ENCODE measurements around the gene FAM217B. TPM values are rescaled to one million over a fixed set of nuclear protein-coding genes. Genes with fewer than 3 reads are reported as not detected.

The FAM217B gene
- total and polyA plus RNA-seq, 2 donors (not counting 3 experiments of a cell fraction or from before 2014, with no cell fraction given): 2.7 to 8.2 TPM

DNA sequence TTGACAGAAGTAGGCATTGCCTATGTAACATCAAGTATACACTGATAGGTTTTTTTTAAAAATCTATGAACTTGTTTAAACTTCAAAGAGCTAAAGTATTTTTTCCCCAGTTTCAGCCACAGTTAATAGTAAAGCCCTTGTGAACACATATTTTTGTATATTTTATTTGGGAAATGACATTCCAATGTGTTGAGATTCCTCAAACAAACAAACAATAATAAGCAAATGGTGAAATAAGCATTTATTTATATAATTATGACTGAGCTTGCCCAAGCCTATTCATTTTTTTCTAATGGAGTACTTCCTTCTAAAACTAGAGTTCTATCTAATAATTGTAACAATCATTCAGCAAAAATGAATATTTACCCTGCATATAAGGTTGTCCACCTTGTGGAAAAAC, 19.2 kb upstream of the FAM217B start:
- TF ChIP-seq, protein P1, sequence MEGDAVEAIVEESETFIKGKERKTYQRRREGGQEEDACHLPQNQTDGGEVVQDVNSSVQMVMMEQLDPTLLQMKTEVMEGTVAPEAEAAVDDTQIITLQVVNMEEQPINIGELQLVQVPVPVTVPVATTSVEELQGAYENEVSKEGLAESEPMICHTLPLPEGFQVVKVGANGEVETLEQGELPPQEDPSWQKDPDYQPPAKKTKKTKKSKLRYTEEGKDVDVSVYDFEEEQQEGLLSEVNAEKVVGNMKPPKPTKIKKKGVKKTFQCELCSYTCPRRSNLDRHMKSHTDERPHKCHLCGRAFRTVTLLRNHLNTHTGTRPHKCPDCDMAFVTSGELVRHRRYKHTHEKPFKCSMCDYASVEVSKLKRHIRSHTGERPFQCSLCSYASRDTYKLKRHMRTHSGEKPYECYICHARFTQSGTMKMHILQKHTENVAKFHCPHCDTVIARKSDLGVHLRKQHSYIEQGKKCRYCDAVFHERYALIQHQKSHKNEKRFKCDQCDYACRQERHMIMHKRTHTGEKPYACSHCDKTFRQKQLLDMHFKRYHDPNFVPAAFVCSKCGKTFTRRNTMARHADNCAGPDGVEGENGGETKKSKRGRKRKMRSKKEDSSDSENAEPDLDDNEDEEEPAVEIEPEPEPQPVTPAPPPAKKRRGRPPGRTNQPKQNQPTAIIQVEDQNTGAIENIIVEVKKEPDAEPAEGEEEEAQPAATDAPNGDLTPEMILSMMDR (IDR thresholded peaks at IDR 0.05; ENCODE audit: extremely low read depth in 1 of 2, insufficient read depth in 1 of 2, low read depth in 1 of 2, low read length in 2 of 2): no peak
- no peak for TF ChIP-seq POLR2AphosphoS5 (IDR thresholded peaks at IDR 0.05; ENCODE audit: insufficient read depth, low read depth, low read length)
- TF ChIP-seq EZH2 (IDR thresholded peaks at IDR 0.05; ENCODE audit: borderline replicate concordance, low read depth, low read length, severe bottlenecking): no peak
- TF ChIP-seq MYC (IDR thresholded peaks at IDR 0.05; ENCODE audit: low read depth, low read length): no peak
- TF ChIP-seq GATA2 (IDR thresholded peaks at IDR 0.05; ENCODE audit: insufficient read depth, insufficient read length, low read depth, low read length): no peak
- no peak for TF ChIP-seq POLR2A (IDR thresholded peaks at IDR 0.05; ENCODE audit: low read depth, low read length)
- no peak for TF ChIP-seq JUN (IDR thresholded peaks at IDR 0.05; ENCODE audit: borderline replicate concordance, insufficient read depth, insufficient read length, low read depth)
- TF ChIP-seq, protein P2, sequence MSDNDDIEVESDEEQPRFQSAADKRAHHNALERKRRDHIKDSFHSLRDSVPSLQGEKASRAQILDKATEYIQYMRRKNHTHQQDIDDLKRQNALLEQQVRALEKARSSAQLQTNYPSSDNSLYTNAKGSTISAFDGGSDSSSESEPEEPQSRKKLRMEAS (IDR thresholded peaks at IDR 0.05; ENCODE audit: insufficient read depth, insufficient read length): no peak
- Histone ChIP-seq H3K27ac (ENCODE audit: insufficient read depth, low read depth, low read length) (no peak overlapping the region), H3K79me2 (ENCODE audit: control insufficient read depth, insufficient read depth, low read length) (no peaks in the 10 kb centered on the region), H3K4me1 (ENCODE audit: control insufficient read depth, extremely low read depth, insufficient read depth, low read length) (no peaks in the 10 kb centered on the region), H2AFZ (ENCODE audit: low read depth, low read length) (no peak overlapping the region), H3K27me3 (ENCODE audit: control insufficient read depth in 2 of 2, insufficient read depth in 2 of 2, low read length in 2 of 2) (peaks cover 0 to 3% of the 10 kb centered on the region in 2 experiments), H3K9ac (replicated peaks; ENCODE audit: extremely low read depth, insufficient read depth, low read length) (no peak overlapping the region), H3K36me3 (ENCODE audit: control insufficient read depth in 2 of 2, extremely low read depth in 1 of 2, insufficient read depth in 2 of 2, low read length in 2 of 2) (no peaks in the 10 kb centered on the region), H3K4me2 (ENCODE audit: insufficient read depth, low read length) (no peak overlapping the region), H4K20me1 (replicated peaks; ENCODE audit: control insufficient read depth, extremely low read depth, insufficient read depth, low read length) (no peaks in the 10 kb centered on the region), H3K4me3 (replicated peaks in 1 of 3; ENCODE audit: insufficient read depth in 1 of 3, low read depth in 1 of 3, low read length in 3 of 3) (no peak overlapping the region), H3K9me3 (replicated peaks; ENCODE audit: control insufficient read depth, insufficient read depth, low read length) (no peaks in the 10 kb centered on the region), H3K9me1 (replicated peaks; ENCODE audit: control insufficient read depth, extremely low read depth, insufficient read depth, low read length) (no peaks in the 10 kb centered on the region)
- FAIRE-seq (no peak), DNase-seq (ENCODE audit: low read depth, low spot score) (no peak)
- ChIA-PET CTCF (no interaction called here), POLR2A (no interaction called here)
- intact Hi-C loops (cut with micrococcal nuclease): no loop called here
- dilution Hi-C loops (cut with MboI; ENCODE audit: extremely low pct_ligation_motif_present, low sequenced_read_pairs): no loop called here
- BruUV-seq (replicated peaks): no TSS peak

All from endothelial cell of umbilical vein (primary cell).